ENCODE measurements around the gene ZNF787.

Gene ZNF787

GRCh38 chr19:56087647-56088496 is 33.2 kb downstream of the ZNF787 start:
- no peak for DNase-seq (ENCODE audit: low spot score)

- DNase-seq (ENCODE audit: low spot score): no peak
Observed at GRCh38 chr19:56086671-56087430, 34.2 kb downstream of the ZNF787 start.

GRCh38 chr19:56085571-56086275 is 35.4 kb downstream of the ZNF787 start:
- DNase-seq (ENCODE audit: low spot score): no peak

GRCh38 chr19:56084835-56085536 is 36.1 kb downstream of the ZNF787 start:
- DNase-seq (ENCODE audit: low spot score): no peak

- DNase-seq (ENCODE audit: low spot score): no peak
Observed at GRCh38 chr19:56083668-56084067, 37.4 kb downstream of the ZNF787 start.

- peak; percentile 82 for DNase-seq (ENCODE audit: low spot score)
Observed at GRCh38 chr19:56080669-56081401, 40.3 kb downstream of the ZNF787 start.

- no peak for DNase-seq (ENCODE audit: low spot score)
Observed at GRCh38 chr19:56079609-56080008, 41.5 kb downstream of the ZNF787 start.

GRCh38 chr19:56076498-56076897 is 44.6 kb downstream of the ZNF787 start:
- no peak for DNase-seq (ENCODE audit: low spot score)

- DNase-seq (ENCODE audit: low spot score): no peak
Observed at GRCh38 chr19:56071151-56071550, 49.9 kb downstream of the ZNF787 start.

- no peak for DNase-seq (ENCODE audit: low spot score)
Observed at GRCh38 chr19:56069642-56070041, 51.5 kb downstream of the ZNF787 start.

- no peak for DNase-seq (ENCODE audit: low spot score)
Observed at GRCh38 chr19:56066152-56067023, 54.7 kb downstream of the ZNF787 start.

GRCh38 chr19:56053596-56053995 is 67.5 kb downstream of the ZNF787 start:
- DNase-seq (ENCODE audit: low spot score): no peak

All from left forelimb (tissue), 1 donor.